Glutamatergic neuron (in vitro differentiated cells): ENCODE data around the gene TSPAN8. TPM values are rescaled to one million over a fixed set of nuclear protein-coding genes. Genes with fewer than 3 reads are reported as not detected.

Source experiments
- DNase-seq: peaks from one replicate; pipeline ENCODE4 v3.0.0; 2022
- H3K27ac Mint-ChIP-seq: one replicate; pipeline ENCODE4 v1.8.0; 2020; ENCODE audit warnings: mild to moderate bottlenecking, mixed read lengths, inconsistent platforms; ENCODE audit not compliant: unreplicated experiment
- H3K27me3 Mint-ChIP-seq: one replicate; pipeline ENCODE4 v1.8.0; 2020; ENCODE audit warnings: mild to moderate bottlenecking, moderate library complexity, mixed read lengths, inconsistent platforms; ENCODE audit not compliant: unreplicated experiment
- H3K36me3 Mint-ChIP-seq: one replicate; pipeline ENCODE4 v1.8.0; 2020; ENCODE audit warnings: mild to moderate bottlenecking, mixed read lengths, inconsistent platforms; ENCODE audit not compliant: unreplicated experiment
- H3K4me1 Mint-ChIP-seq: one replicate; pipeline ENCODE4 v1.8.0; 2020; ENCODE audit warnings: mild to moderate bottlenecking, low read depth, mixed read lengths, inconsistent platforms; ENCODE audit not compliant: unreplicated experiment
- H3K4me3 Mint-ChIP-seq: one replicate; pipeline ENCODE4 v1.8.0; 2020; ENCODE audit warnings: mild to moderate bottlenecking, mixed read lengths, inconsistent platforms; ENCODE audit not compliant: unreplicated experiment
- H3K9me3 Mint-ChIP-seq: one replicate; pipeline ENCODE4 v1.8.0; 2020; ENCODE audit warnings: mild to moderate bottlenecking, moderate library complexity, mixed read lengths, inconsistent platforms; ENCODE audit not compliant: unreplicated experiment
- CTCF ChIP-seq: fragments of 200-600 bp; sonication (generic); IDR thresholded peaks from one replicate; pipeline ENCODE4 v1.5.0; 2021; ENCODE audit not compliant: partially characterized antibody, unreplicated experiment
- total RNA-seq: library from RNA; stranded (reverse); fragmentation: NEBNext Ultra II Directional; extraction: Animal tissue kit (Norgen Biotek cat#: 25700); gene quantifications from one replicate; pipeline ENCODE4 v1.2.1, GENCODE V29; 2021; ENCODE audit not compliant: unreplicated experiment

Gene TSPAN8
- total RNA-seq, 1 donor from 2014 or later = 1.6 TPM

- no peaks in the 10 kb centered on the region for H3K36me3 Mint-ChIP-seq
- no peak overlapping the region for H3K27ac Mint-ChIP-seq
- no peaks in the 10 kb centered on the region for H3K27me3 Mint-ChIP-seq
- H3K9me3 Mint-ChIP-seq = peaks cover 2% of the 10 kb centered on the region
- no peak overlapping the region for H3K4me3 Mint-ChIP-seq
- peaks cover 11% of the 10 kb centered on the region for H3K4me1 Mint-ChIP-seq
- TF ChIP-seq CTCF = no peak
- no peak for DNase-seq
Measured at GRCh38 chr12:71138011-71138410, 19.8 kb downstream of the TSPAN8 start.

GRCh38 chr12:71135812-71136176, 22.0 kb downstream of the TSPAN8 start:
- Mint-ChIP-seq H3K27me3 (no peaks in the 10 kb centered on the region), H3K36me3 (no peaks in the 10 kb centered on the region), H3K4me1 (peaks cover 2% of the 10 kb centered on the region), H3K4me3 (no peak overlapping the region), H3K27ac (no peak overlapping the region), H3K9me3 (no peaks in the 10 kb centered on the region)
- TF ChIP-seq CTCF = no peak
- no peak for DNase-seq

GRCh38 chr12:71135077-71135811, 22.6 kb downstream of the TSPAN8 start:
- Mint-ChIP-seq H3K36me3 (no peaks in the 10 kb centered on the region), H3K27ac (no peak overlapping the region)

GRCh38 chr12:71134405-71134804, 23.4 kb downstream of the TSPAN8 start:
- Mint-ChIP-seq H3K4me3 (no peak overlapping the region), H3K27me3 (no peaks in the 10 kb centered on the region), H3K36me3 (no peaks in the 10 kb centered on the region), H3K27ac (no peak overlapping the region), H3K4me1 (peaks cover 2% of the 10 kb centered on the region), H3K9me3 (no peaks in the 10 kb centered on the region)
- DNase-seq = no peak
- no peak for TF ChIP-seq CTCF

More at GRCh38 chr12:71135077-71135811, 22.6 kb downstream of the TSPAN8 start:
- TF ChIP-seq CTCF = no peak
- no peaks in the 10 kb centered on the region for H3K9me3 Mint-ChIP-seq
- DNase-seq = no peak
- no peak overlapping the region for H3K4me3 Mint-ChIP-seq
- peaks cover 2% of the 10 kb centered on the region for H3K4me1 Mint-ChIP-seq
- no peaks in the 10 kb centered on the region for H3K27me3 Mint-ChIP-seq

GRCh38 chr12:71130521-71131069, 27.2 kb downstream of the TSPAN8 start:
- no peak for DNase-seq
- H3K27me3 Mint-ChIP-seq = no peaks in the 10 kb centered on the region
- no peaks in the 10 kb centered on the region for H3K36me3 Mint-ChIP-seq
- H3K4me1 Mint-ChIP-seq = peaks cover under 1% of the 10 kb centered on the region
- no peak overlapping the region for H3K4me3 Mint-ChIP-seq
- no peak overlapping the region for H3K27ac Mint-ChIP-seq
- TF ChIP-seq CTCF = no peak
- H3K9me3 Mint-ChIP-seq = no peaks in the 10 kb centered on the region
